ENCODE results near the gene SGCE. TPM values are rescaled to one million over a fixed set of nuclear protein-coding genes. Genes with fewer than 3 reads are reported as not detected.

Gene SGCE
- total RNA-seq, 1 experiment from 2014 or later = 49.2 TPM

GRCh38 chr7:94616855-94617254 lies 39.1 kb downstream of the SGCE start:
- DNase-seq (ENCODE audit: low spot score) = no peak
- TF ChIP-seq EZH2 (IDR thresholded peaks at IDR 0.05; ENCODE audit: borderline replicate concordance, low read depth, low read length, poor library complexity, severe bottlenecking) = no peak
- TF ChIP-seq CTCF (conservative IDR thresholded peaks at IDR 0.05; ENCODE audit: low read depth, low read length) = no peak
- H3K4me1 ChIP-seq (ENCODE audit: insufficient read depth, low read length, poor library complexity, severe bottlenecking) = peaks cover 24% of the 10 kb centered on the region
- H3K27me3 ChIP-seq (replicated peaks; ENCODE audit: insufficient read depth, low read depth, low read length, poor library complexity) = no peaks in the 10 kb centered on the region
- BruUV-seq (replicated peaks) = no TSS peak
- H3K36me3 ChIP-seq (ENCODE audit: insufficient read depth, low read length, poor library complexity, severe bottlenecking) = peaks cover 1% of the 10 kb centered on the region
- intact Hi-C loops (cut with micrococcal nuclease; ENCODE audit: unreplicated experiment) = no loop called here
- H3K9me3 ChIP-seq (ENCODE audit: low read depth, low read length, poor library complexity, severe bottlenecking) = no peaks in the 10 kb centered on the region
- CTCF ChIA-PET = no interaction called here
- POLR2A ChIA-PET (ENCODE audit: low non-redundant PET) = no interaction called here
- no peak overlapping the region for H3K4me3 ChIP-seq (ENCODE audit: low read depth, low read length, poor library complexity, severe bottlenecking)
- H3K27ac ChIP-seq (ENCODE audit: low read depth, low read length, poor library complexity, severe bottlenecking) = no peak overlapping the region

- no peak overlapping the region for H3K4me3 ChIP-seq (ENCODE audit: low read depth, low read length, poor library complexity, severe bottlenecking)
- H3K27me3 ChIP-seq (replicated peaks; ENCODE audit: insufficient read depth, low read depth, low read length, poor library complexity) = no peaks in the 10 kb centered on the region
- intact Hi-C loops (cut with micrococcal nuclease; ENCODE audit: unreplicated experiment) = no loop called here
- no peaks in the 10 kb centered on the region for H3K36me3 ChIP-seq (ENCODE audit: insufficient read depth, low read length, poor library complexity, severe bottlenecking)
- H3K27ac ChIP-seq (ENCODE audit: low read depth, low read length, poor library complexity, severe bottlenecking) = no peak overlapping the region
- no peaks in the 10 kb centered on the region for H3K9me3 ChIP-seq (ENCODE audit: low read depth, low read length, poor library complexity, severe bottlenecking)
- no peak for DNase-seq (ENCODE audit: low spot score)
- CTCF ChIA-PET = no interaction called here
- TF ChIP-seq CTCF (conservative IDR thresholded peaks at IDR 0.05; ENCODE audit: low read depth, low read length) (no peak), EZH2 (IDR thresholded peaks at IDR 0.05; ENCODE audit: borderline replicate concordance, low read depth, low read length, poor library complexity, severe bottlenecking) (no peak)
- peaks cover 18% of the 10 kb centered on the region for H3K4me1 ChIP-seq (ENCODE audit: insufficient read depth, low read length, poor library complexity, severe bottlenecking)
- no TSS peak for BruUV-seq (replicated peaks)
- POLR2A ChIA-PET (ENCODE audit: low non-redundant PET) = no interaction called here
Measured at GRCh38 chr7:94615666-94616065, 40.3 kb downstream of the SGCE start.

GRCh38 chr7:94612661-94613060 lies 43.3 kb downstream of the SGCE start:
- Histone ChIP-seq H3K36me3 (ENCODE audit: insufficient read depth, low read length, poor library complexity, severe bottlenecking) (no peaks in the 10 kb centered on the region), H3K27ac (ENCODE audit: low read depth, low read length, poor library complexity, severe bottlenecking) (no peak overlapping the region), H3K27me3 (replicated peaks; ENCODE audit: insufficient read depth, low read depth, low read length, poor library complexity) (no peaks in the 10 kb centered on the region), H3K9me3 (ENCODE audit: low read depth, low read length, poor library complexity, severe bottlenecking) (no peaks in the 10 kb centered on the region), H3K4me3 (ENCODE audit: low read depth, low read length, poor library complexity, severe bottlenecking) (no peak overlapping the region), H3K4me1 (ENCODE audit: insufficient read depth, low read length, poor library complexity, severe bottlenecking) (no peaks in the 10 kb centered on the region)
- BruUV-seq (replicated peaks) = no TSS peak
- ChIA-PET POLR2A (ENCODE audit: low non-redundant PET) (no interaction called here), CTCF (no interaction called here)
- no peak for DNase-seq (ENCODE audit: low spot score)
- TF ChIP-seq EZH2 (IDR thresholded peaks at IDR 0.05; ENCODE audit: borderline replicate concordance, low read depth, low read length, poor library complexity, severe bottlenecking) = no peak
- no peak for TF ChIP-seq CTCF (conservative IDR thresholded peaks at IDR 0.05; ENCODE audit: low read depth, low read length)
- intact Hi-C loops (cut with micrococcal nuclease; ENCODE audit: unreplicated experiment) = no loop called here

All from A673 (cell line).